ENCODE measurements around the gene LUC7L.
"Not testable (repeated sequence)": the region's sequence is repeated elsewhere in the genome, so short reads cannot be mapped to it uniquely, and the experiment has no call there.

Gene LUC7L

GRCh38 chr16:212999-213398, 16.2 kb downstream of the LUC7L start:
- H3K9me2 ChIP-seq (replicated peaks; ENCODE audit: control insufficient read depth, low read length) = no peaks in the 10 kb centered on the region
- no peaks in the 10 kb centered on the region for H3K27me3 ChIP-seq (ENCODE audit: control insufficient read depth, low read length)
- TF ChIP-seq EZH2phosphoT487 (IDR thresholded peaks at IDR 0.05; ENCODE audit: borderline replicate concordance, low read length) = no peak
- TF ChIP-seq CTCF (IDR thresholded peaks at IDR 0.05; ENCODE audit: low read depth, low read length, poor library complexity, severe bottlenecking) = no peak
- no peak overlapping the region for H3K4me3 ChIP-seq (ENCODE audit: low read length)
- H3K79me2 ChIP-seq (ENCODE audit: control insufficient read depth, low read length) = peaks cover 73% of the 10 kb centered on the region
- no peak overlapping the region for H3K27ac ChIP-seq (ENCODE audit: low read depth, low read length)
- H3F3A ChIP-seq (ENCODE audit: control insufficient read depth, insufficient read depth) = 0 out of 2 replicates have a peak, but pooled peaks cover 2% of the 10 kb centered on the region
- no peaks in the 10 kb centered on the region for H3K9me3 ChIP-seq (ENCODE audit: control insufficient read depth, insufficient read depth, low read length)
- H3K4me2 ChIP-seq (ENCODE audit: low read length) = no peak overlapping the region
- H3K36me3 ChIP-seq (ENCODE audit: control insufficient read depth, low read length) = peaks cover 85% of the 10 kb centered on the region
- 0 out of 2 replicates have a peak, but pooled peaks cover 3% of the 10 kb centered on the region for H4K20me1 ChIP-seq (ENCODE audit: control insufficient read depth, insufficient read depth, low read depth, low read length)
- H3K4me1 ChIP-seq (ENCODE audit: control insufficient read depth, low read length) = no peaks in the 10 kb centered on the region

GRCh38 chr16:211631-212180, 17.5 kb downstream of the LUC7L start:
- not testable (repeated sequence) for H3K27ac ChIP-seq (ENCODE audit: low read depth, low read length); H3F3A ChIP-seq (ENCODE audit: control insufficient read depth, insufficient read depth); H3K4me2 ChIP-seq (ENCODE audit: low read length); H3K4me1 ChIP-seq (ENCODE audit: control insufficient read depth, low read length); H3K27me3 ChIP-seq (ENCODE audit: control insufficient read depth, low read length); H3K9me3 ChIP-seq (ENCODE audit: control insufficient read depth, insufficient read depth, low read length); H3K4me3 ChIP-seq (ENCODE audit: low read length); H3K9me2 ChIP-seq (replicated peaks; ENCODE audit: control insufficient read depth, low read length); H4K20me1 ChIP-seq (ENCODE audit: control insufficient read depth, insufficient read depth, low read depth, low read length)
- H3K79me2 ChIP-seq (ENCODE audit: control insufficient read depth, low read length) = peaks cover 65% of the 10 kb centered on the region
- H3K36me3 ChIP-seq (ENCODE audit: control insufficient read depth, low read length) = peaks cover 86% of the 10 kb centered on the region

GRCh38 chr16:209359-209758, 19.9 kb downstream of the LUC7L start:
- H3K9me2 ChIP-seq (replicated peaks; ENCODE audit: control insufficient read depth, low read length); H3K4me1 ChIP-seq (ENCODE audit: control insufficient read depth, low read length); H4K20me1 ChIP-seq (ENCODE audit: control insufficient read depth, insufficient read depth, low read depth, low read length); H3K4me2 ChIP-seq (ENCODE audit: low read length); H3K27ac ChIP-seq (ENCODE audit: low read depth, low read length); H3K9me3 ChIP-seq (ENCODE audit: control insufficient read depth, insufficient read depth, low read length); H3F3A ChIP-seq (ENCODE audit: control insufficient read depth, insufficient read depth); H3K4me3 ChIP-seq (ENCODE audit: low read length); H3K27me3 ChIP-seq (ENCODE audit: control insufficient read depth, low read length): not testable (repeated sequence)
- H3K36me3 ChIP-seq (ENCODE audit: control insufficient read depth, low read length) = peaks cover 87% of the 10 kb centered on the region
- H3K79me2 ChIP-seq (ENCODE audit: control insufficient read depth, low read length) = peaks cover 43% of the 10 kb centered on the region

DNA sequence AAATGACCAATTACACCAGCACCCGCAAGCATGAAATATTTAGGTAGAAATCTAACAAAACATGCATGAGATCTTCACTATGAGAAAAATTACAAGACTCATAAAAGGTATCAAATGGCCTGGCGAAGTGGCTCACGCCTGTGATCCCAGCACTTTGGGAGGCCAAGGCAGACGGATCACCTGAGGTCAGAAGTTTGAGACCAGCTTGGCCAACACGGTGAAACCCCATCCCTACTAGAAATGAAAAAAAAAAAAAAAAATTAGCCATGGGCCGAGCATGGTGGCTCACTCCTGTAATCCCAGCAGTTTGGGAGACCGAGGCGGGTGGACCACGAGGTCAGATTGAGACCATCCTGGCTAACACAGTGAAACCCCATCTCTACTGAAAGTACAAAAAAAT, 25.2 kb downstream of the LUC7L start:
- not testable (repeated sequence) for H3K4me2 ChIP-seq (ENCODE audit: low read length); H3K27me3 ChIP-seq (ENCODE audit: control insufficient read depth, low read length); H3K4me3 ChIP-seq (ENCODE audit: low read length); H3K9me2 ChIP-seq (replicated peaks; ENCODE audit: control insufficient read depth, low read length); H4K20me1 ChIP-seq (ENCODE audit: control insufficient read depth, insufficient read depth, low read depth, low read length); H3K4me1 ChIP-seq (ENCODE audit: control insufficient read depth, low read length); H3K27ac ChIP-seq (ENCODE audit: low read depth, low read length); H3K9me3 ChIP-seq (ENCODE audit: control insufficient read depth, insufficient read depth, low read length); H3F3A ChIP-seq (ENCODE audit: control insufficient read depth, insufficient read depth); H3K79me2 ChIP-seq (ENCODE audit: control insufficient read depth, low read length)
- H3K36me3 ChIP-seq (ENCODE audit: control insufficient read depth, low read length) = peaks cover 71% of the 10 kb centered on the region

- Histone ChIP-seq H3K27me3 (ENCODE audit: control insufficient read depth, low read length) (no peaks in the 10 kb centered on the region), H3K36me3 (ENCODE audit: control insufficient read depth, low read length) (peaks cover 71% of the 10 kb centered on the region), H3K9me3 (ENCODE audit: control insufficient read depth, insufficient read depth, low read length) (no peaks in the 10 kb centered on the region), H3K4me2 (ENCODE audit: low read length) (no peak overlapping the region), H3K4me1 (ENCODE audit: control insufficient read depth, low read length) (no peaks in the 10 kb centered on the region), H4K20me1 (ENCODE audit: control insufficient read depth, insufficient read depth, low read depth, low read length) (no peaks in the 10 kb centered on the region), H3K4me3 (ENCODE audit: low read length) (no peak overlapping the region), H3F3A (ENCODE audit: control insufficient read depth, insufficient read depth) (no peaks in the 10 kb centered on the region), H3K27ac (ENCODE audit: low read depth, low read length) (no peak overlapping the region), H3K9me2 (replicated peaks; ENCODE audit: control insufficient read depth, low read length) (no peaks in the 10 kb centered on the region), H3K79me2 (ENCODE audit: control insufficient read depth, low read length) (0 out of 2 replicates have a peak, but pooled peaks cover 2% of the 10 kb centered on the region)
- TF ChIP-seq EZH2phosphoT487 (IDR thresholded peaks at IDR 0.05; ENCODE audit: borderline replicate concordance, low read length) (no peak), CTCF (IDR thresholded peaks at IDR 0.05; ENCODE audit: low read depth, low read length, poor library complexity, severe bottlenecking) (no peak)
These were observed 26.0 kb downstream of the LUC7L start for GRCh38 chr16:203246-203645.

Measured in DOHH2 (cell line).